NT2/D1 (cell line): Measurements from ENCODE around the gene PIANP.

ENCODE experiments used
- SUZ12 ChIP-seq: IDR thresholded peaks from 2 replicates; pipeline ENCODE4 v1.6.1; 2011; ENCODE audit not compliant: insufficient read length, insufficient read depth; ENCODE audit errors: extremely low read depth
- YY1 ChIP-seq: IDR thresholded peaks from 2 replicates; pipeline ENCODE4 v1.6.1; 2011; ENCODE audit not compliant: insufficient read length, insufficient read depth
- ZNF274 ChIP-seq: IDR thresholded peaks from 2 replicates; pipeline ENCODE4 v1.6.1; 2011; ENCODE audit warnings: mild to moderate bottlenecking, low read depth, low read length

- TF ChIP-seq SUZ12 = no peak
- no peak for TF ChIP-seq ZNF274
- TF ChIP-seq YY1 = peak; percentile 48
Observed at GRCh38 chr12:6723607-6724408, 23.2 kb upstream of the PIANP start, which contains the start of gene COPS7A.
